ENCODE results near the gene TVP23B. TPM values are rescaled to one million over a fixed set of nuclear protein-coding genes. Genes with fewer than 3 reads are reported as not detected.
"Not testable (repeated sequence)": the region's sequence is repeated elsewhere in the genome, so short reads cannot be mapped to it uniquely, and the experiment has no call there.

Gene TVP23B
- total RNA-seq, 1 experiment from 2014 or later, result 46.6 TPM

GRCh38 chr17:18781805-18782204 is 822 bp downstream of the TVP23B start:
- in situ Hi-C loops (cut with HindIII; ENCODE audit: low sequenced_read_pairs); DNase-seq (ENCODE audit: low spot score): not testable (repeated sequence)

- DNase-seq (ENCODE audit: low spot score); in situ Hi-C loops (cut with HindIII; ENCODE audit: low sequenced_read_pairs): not testable (repeated sequence)
Measured at GRCh38 chr17:18785933-18786332, 5.0 kb downstream of the TVP23B start.

DNA sequence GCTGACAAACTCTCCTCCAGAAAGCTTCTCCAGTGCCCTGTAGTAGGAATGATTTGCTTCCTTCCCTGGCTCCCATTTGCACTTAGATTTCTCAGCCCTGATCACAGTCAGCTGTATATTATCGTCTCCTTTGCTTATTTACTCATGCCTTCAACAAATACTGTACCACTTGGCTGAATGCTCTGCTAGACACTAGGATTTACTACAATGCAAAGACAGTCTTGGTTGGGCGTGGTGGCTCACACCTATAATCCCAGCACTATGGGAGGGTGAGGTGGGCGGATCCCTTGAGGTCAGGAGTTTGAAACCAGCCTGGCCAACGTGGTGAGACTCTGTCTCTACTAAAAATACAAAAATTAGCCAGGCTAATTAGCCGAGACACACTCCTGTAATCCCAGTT is 5.9 kb downstream of the TVP23B start:
- in situ Hi-C loops (cut with HindIII; ENCODE audit: low sequenced_read_pairs); DNase-seq (ENCODE audit: low spot score): not testable (repeated sequence)

DNA sequence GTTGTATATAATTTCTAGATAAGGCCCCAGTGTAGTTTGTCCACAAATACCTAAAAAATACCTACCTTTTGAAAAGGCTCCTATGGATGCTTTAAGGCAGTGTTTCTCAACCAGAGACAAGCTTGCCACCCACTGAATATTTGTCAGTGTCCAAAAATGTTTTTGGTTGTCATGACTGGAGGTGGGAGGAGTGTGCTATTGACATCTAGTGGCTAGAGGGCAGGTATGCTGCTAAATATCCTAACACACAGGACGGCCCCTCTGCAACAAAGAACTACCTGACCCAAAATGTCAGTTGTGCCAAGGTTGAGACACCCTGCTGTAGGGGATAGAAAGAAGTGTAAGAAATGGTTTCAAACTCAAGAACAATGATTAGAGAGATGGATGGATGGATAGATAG is 10.4 kb downstream of the TVP23B start:
- DNase-seq (ENCODE audit: low spot score); in situ Hi-C loops (cut with HindIII; ENCODE audit: low sequenced_read_pairs): not testable (repeated sequence)

- in situ Hi-C loops (cut with HindIII; ENCODE audit: low sequenced_read_pairs); DNase-seq (ENCODE audit: low spot score): not testable (repeated sequence)
Measured at GRCh38 chr17:18794841-18795240, 13.9 kb downstream of the TVP23B start.

GRCh38 chr17:18796887-18797286 is 15.9 kb downstream of the TVP23B start:
- in situ Hi-C loops (cut with HindIII; ENCODE audit: low sequenced_read_pairs); DNase-seq (ENCODE audit: low spot score): not testable (repeated sequence)

DNA sequence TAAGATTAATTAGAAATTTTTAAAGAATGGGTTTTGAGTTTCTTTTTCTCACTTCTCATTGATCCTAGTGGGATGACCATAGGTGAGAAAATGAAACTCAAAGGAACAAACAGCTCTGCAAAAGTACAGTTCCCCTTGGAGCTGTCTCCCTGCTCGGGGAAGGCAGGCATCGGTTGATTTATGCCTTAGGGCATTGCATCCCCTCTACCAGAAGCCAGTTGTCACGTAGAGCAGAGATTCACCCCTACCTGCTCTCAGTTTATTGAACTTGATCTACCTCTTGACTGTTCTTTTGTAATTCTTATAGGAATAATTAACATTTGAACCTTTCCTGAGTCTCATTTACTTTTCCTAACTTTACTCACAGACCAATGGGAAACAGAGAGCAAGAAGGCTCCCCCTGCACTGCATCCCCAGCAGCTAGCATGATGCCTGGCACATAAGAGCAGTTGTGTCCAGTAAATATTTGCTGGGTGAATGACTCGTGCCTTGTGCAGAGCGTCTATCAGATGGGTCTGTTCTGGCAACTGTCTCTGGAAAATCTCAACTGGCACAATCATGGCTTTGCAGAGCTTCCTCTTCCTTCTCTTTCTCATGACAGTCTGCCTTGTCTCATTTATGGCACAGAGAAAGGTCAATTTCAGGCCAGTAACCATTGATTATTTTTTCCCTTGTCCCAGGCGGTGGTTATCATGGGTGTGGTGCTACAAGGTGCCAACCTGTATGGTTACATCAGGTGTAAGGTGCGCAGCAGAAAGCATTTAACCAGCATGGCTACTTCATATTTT is 22.7 kb downstream of the TVP23B start:
- DNase-seq (ENCODE audit: low spot score); in situ Hi-C loops (cut with HindIII; ENCODE audit: low sequenced_read_pairs): not testable (repeated sequence)

DNA sequence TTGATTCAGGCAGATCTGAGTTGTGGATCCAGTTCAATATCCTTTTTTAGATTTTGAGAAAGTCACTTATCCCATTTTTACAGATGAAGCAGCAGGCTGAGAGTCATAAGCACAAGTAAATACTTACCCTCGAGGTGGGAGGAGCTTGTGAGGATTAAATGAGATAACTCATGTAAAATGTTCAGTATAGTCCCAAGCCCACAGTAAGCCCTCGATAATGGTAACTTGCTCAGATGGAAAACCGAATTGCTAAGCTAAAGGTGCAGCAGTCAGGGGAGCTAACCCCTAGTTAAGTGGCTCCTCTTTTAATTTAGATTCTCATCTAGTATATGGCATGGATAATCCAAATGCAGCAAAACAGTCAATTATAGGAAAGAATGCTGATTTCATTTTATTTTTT is 34.9 kb downstream of the TVP23B start:
- in situ Hi-C loops (cut with HindIII; ENCODE audit: low sequenced_read_pairs); DNase-seq (ENCODE audit: low spot score): not testable (repeated sequence)

GRCh38 chr17:18816489-18817371 is 35.7 kb downstream of the TVP23B start:
- DNase-seq (ENCODE audit: low spot score), result peak; percentile 84
- in situ Hi-C loops (cut with HindIII; ENCODE audit: low sequenced_read_pairs), result not testable (repeated sequence)

DNA sequence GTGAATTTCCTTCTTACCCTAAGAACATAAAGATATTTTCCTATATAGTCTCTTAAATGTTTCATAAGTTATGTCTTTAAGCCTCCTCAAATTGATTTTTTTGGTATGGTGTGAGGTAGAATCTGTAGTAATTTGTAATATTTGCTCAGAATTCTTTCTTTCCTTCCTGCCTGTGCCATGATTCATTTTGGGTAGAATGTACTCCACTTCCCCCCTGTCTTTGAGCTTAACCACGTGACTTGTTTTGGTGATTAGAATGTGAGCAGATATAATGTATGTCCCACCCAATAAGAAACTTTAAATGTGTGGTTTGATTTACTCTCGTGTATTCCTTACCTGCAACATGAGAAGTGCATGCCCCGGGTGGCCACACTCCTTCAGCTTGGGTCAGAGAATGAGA is 40.4 kb downstream of the TVP23B start:
- DNase-seq (ENCODE audit: low spot score); in situ Hi-C loops (cut with HindIII; ENCODE audit: low sequenced_read_pairs): not testable (repeated sequence)

DNA sequence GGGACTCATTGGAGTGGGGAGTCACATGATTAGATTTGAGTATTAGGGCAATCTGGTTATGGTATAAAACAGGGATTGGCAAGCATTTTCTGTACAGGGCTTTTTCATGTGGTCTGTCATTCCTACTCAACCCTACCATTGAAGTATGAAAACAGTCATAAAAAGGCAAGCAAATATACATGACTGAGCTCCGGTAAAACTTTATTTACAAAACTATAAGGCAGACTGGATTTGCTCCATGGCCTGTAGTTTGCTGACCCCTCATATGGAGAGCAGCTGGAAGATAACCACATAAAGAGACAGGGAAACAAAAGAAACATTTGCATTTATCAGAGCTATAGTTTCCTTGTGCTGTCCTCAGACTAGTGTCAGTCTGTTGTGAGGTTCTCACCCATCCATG is 46.6 kb downstream of the TVP23B start:
- in situ Hi-C loops (cut with HindIII; ENCODE audit: low sequenced_read_pairs); DNase-seq (ENCODE audit: low spot score): not testable (repeated sequence)

DNA sequence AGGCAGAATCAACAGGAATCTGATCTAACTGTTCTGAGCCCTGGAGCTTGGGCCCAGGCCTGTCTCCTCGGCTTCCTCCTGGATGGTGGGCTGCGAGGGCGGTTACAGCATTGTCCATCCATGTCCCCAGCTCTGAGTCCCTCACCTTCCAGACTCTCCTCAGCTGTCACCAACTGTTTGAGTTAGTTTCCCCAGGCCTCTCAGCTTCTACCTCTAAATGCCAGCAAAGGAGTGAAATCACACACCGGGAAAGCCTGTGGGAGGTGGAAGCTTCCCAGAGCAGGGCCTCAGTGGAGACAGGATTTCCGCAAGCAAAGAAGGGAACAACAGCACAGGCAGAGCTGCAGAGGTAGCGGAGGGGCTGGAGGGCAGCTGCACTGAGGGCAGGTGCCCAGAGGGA is 67.5 kb downstream of the TVP23B start:
- in situ Hi-C loops (cut with HindIII; ENCODE audit: low sequenced_read_pairs), result no loop called here
- DNase-seq (ENCODE audit: low spot score), result no peak

GRCh38 chr17:18850679-18851078 is 69.7 kb downstream of the TVP23B start:
- DNase-seq (ENCODE audit: low spot score), result no peak
- in situ Hi-C loops (cut with HindIII; ENCODE audit: low sequenced_read_pairs), result no loop called here

GRCh38 chr17:18851201-18851600 is 70.2 kb downstream of the TVP23B start:
- DNase-seq (ENCODE audit: low spot score), result no peak
- in situ Hi-C loops (cut with HindIII; ENCODE audit: low sequenced_read_pairs), result no loop called here

- no peak for DNase-seq (ENCODE audit: low spot score)
- in situ Hi-C loops (cut with HindIII; ENCODE audit: low sequenced_read_pairs), result no loop called here
Measured at GRCh38 chr17:18854956-18855355, 74.0 kb downstream of the TVP23B start.

GRCh38 chr17:18855831-18856569 is 75.0 kb downstream of the TVP23B start:
- DNase-seq (ENCODE audit: low spot score), result peak; percentile 99
- in situ Hi-C loops (cut with HindIII; ENCODE audit: low sequenced_read_pairs), result no loop called here

Measured in G401 (cell line).